ENCODE results near the gene KLF1. TPM values are rescaled to one million over a fixed set of nuclear protein-coding genes. Genes with fewer than 3 reads are reported as not detected.
A peak's percentile ranks its signal among the peaks of the same experiment; 100 is the strongest.

KLF1 gene
- total and polyA plus RNA-seq, 2 of the 13 experiments (the other 11 are each of a cell fraction or from before 2014, with no cell fraction given): not detected

DNA sequence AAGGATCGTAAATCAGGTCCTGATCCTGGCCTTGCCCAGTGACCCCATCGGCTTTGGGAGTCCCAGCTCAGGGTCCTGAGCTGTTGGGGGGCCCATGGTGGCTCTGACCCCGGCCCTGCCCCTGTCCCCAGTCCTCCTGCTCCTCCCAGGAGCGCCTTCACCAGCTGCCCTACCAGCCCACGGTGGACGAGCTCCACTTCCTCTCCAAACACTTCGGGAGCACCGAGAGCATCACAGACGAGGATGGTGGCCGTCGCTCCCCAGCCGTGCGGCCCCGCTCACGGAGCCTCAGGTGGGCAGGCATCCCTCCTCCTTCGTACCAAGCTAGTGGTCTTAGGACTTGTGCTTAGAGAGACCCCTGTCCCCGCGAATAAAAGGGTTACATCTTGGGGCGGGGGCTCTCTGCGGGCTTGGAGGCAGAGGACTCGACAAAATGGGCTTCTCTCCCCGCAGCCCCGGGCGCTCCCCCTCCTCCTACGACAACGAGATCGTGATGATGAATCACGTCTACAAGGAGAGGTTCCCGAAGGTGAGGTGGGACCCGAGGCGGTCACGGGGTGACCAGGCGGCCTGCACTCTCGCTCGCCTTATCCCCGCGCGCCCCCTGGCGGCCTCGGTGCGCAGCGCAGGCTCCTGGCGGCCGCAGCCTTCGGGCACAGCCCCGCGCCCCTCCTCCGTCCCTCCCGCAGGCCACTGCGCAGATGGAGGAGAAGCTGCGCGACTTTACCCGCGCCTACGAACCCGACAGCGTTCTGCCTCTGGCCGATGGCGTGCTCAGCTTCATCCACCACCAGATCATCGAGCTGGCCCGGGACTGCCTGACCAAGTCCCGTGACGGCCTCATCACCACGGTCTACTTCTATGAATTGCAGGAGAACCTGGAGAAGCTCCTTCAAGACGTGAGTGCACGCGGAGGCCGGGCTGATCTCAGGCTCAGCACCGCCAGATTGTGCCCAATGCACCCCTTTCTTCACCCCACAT, 39.6 kb downstream of the KLF1 start (continued):
- TF ChIP-seq FOXP1 (IDR thresholded peaks at IDR 0.05) (no peak), FOXP1 (CRISPR knock-in tag; IDR thresholded peaks at IDR 0.05) (no peak), ZNF563 (CRISPR knock-in tag; IDR thresholded peaks at IDR 0.05) (no peak), HNRNPLL (IDR thresholded peaks at IDR 0.05; ENCODE audit: low read depth, low read length, poor library complexity, severe bottlenecking) (peak; percentile 100), TCF7 (IDR thresholded peaks at IDR 0.05; ENCODE audit: low read depth) (no peak), ZNF350 (CRISPR knock-in tag; IDR thresholded peaks at IDR 0.05; ENCODE audit: borderline replicate concordance, low read depth) (no peak), BORCS8-MEF2B (CRISPR knock-in tag; IDR thresholded peaks at IDR 0.05) (0 out of 2 replicates have a peak, but pooled peaks have one; percentile 70), PTBP1 (IDR thresholded peaks at IDR 0.05; ENCODE audit: low read depth, low read length, poor library complexity, severe bottlenecking) (no peak), ZNF264 (CRISPR knock-in tag; IDR thresholded peaks at IDR 0.05) (no peak), ATRX (CRISPR knock-in tag; IDR thresholded peaks at IDR 0.05; ENCODE audit: borderline replicate concordance) (no peak), AHR (CRISPR knock-in tag; IDR thresholded peaks at IDR 0.05) (no peak), ZNF747 (CRISPR knock-in tag; IDR thresholded peaks at IDR 0.05; ENCODE audit: borderline replicate concordance) (no peak), ZEB1 (IDR thresholded peaks at IDR 0.05; ENCODE audit: insufficient replicate concordance, low read depth) (no peak), KLF16 (CRISPR knock-in tag; IDR thresholded peaks at IDR 0.05) (peak in 1 of 2 experiments; percentile 64; a peak in 1 of 4 replicates), TCF7L2 (IDR thresholded peaks at IDR 0.05; ENCODE audit: low read depth, low read length) (no peak), TBX2 (CRISPR knock-in tag; IDR thresholded peaks at IDR 0.05; ENCODE audit: borderline replicate concordance) (peak; percentile 49)
- TF ChIP-seq, protein P1, sequence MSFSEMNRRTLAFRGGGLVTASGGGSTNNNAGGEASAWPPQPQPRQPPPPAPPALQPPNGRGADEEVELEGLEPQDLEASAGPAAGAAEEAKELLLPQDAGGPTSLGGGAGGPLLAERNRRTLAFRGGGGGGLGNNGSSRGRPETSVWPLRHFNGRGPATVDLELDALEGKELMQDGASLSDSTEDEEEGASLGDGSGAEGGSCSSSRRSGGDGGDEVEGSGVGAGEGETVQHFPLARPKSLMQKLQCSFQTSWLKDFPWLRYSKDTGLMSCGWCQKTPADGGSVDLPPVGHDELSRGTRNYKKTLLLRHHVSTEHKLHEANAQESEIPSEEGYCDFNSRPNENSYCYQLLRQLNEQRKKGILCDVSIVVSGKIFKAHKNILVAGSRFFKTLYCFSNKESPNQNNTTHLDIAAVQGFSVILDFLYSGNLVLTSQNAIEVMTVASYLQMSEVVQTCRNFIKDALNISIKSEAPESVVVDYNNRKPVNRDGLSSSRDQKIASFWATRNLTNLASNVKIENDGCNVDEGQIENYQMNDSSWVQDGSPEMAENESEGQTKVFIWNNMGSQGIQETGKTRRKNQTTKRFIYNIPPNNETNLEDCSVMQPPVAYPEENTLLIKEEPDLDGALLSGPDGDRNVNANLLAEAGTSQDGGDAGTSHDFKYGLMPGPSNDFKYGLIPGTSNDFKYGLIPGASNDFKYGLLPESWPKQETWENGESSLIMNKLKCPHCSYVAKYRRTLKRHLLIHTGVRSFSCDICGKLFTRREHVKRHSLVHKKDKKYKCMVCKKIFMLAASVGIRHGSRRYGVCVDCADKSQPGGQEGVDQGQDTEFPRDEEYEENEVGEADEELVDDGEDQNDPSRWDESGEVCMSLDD (CRISPR knock-in tag; IDR thresholded peaks at IDR 0.05; ENCODE audit: borderline replicate concordance): no peak
- TF ChIP-seq, protein P2, sequence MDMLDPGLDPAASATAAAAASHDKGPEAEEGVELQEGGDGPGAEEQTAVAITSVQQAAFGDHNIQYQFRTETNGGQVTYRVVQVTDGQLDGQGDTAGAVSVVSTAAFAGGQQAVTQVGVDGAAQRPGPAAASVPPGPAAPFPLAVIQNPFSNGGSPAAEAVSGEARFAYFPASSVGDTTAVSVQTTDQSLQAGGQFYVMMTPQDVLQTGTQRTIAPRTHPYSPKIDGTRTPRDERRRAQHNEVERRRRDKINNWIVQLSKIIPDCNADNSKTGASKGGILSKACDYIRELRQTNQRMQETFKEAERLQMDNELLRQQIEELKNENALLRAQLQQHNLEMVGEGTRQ (IDR thresholded peaks at IDR 0.05; ENCODE audit: low read depth, low read length): no peak
- TF ChIP-seq, protein P2 (CRISPR knock-in tag; IDR thresholded peaks at IDR 0.05; ENCODE audit: borderline replicate concordance): no peak
- TF ChIP-seq, protein P3, sequence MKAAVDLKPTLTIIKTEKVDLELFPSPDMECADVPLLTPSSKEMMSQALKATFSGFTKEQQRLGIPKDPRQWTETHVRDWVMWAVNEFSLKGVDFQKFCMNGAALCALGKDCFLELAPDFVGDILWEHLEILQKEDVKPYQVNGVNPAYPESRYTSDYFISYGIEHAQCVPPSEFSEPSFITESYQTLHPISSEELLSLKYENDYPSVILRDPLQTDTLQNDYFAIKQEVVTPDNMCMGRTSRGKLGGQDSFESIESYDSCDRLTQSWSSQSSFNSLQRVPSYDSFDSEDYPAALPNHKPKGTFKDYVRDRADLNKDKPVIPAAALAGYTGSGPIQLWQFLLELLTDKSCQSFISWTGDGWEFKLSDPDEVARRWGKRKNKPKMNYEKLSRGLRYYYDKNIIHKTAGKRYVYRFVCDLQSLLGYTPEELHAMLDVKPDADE (CRISPR knock-in tag; IDR thresholded peaks at IDR 0.05): no peak
